ENCODE data around the gene IFRD2. TPM values are rescaled to one million over a fixed set of nuclear protein-coding genes. Genes with fewer than 3 reads are reported as not detected.
A peak's percentile ranks its signal among the peaks of the same experiment; 100 is the strongest.

IFRD2 gene
- total and polyA plus RNA-seq, 5 donors from 2014 or later: 39.9 to 51.9 (median 41.3) TPM

GRCh38 chr3:50337175-50337861, 45.1 kb upstream of the IFRD2 start:
- peaks cover 2% of the 10 kb centered on the region for H3K36me3 ChIP-seq (ENCODE audit: control insufficient read depth, insufficient read depth, low read length)
- no peaks in the 10 kb centered on the region for H3K9me3 ChIP-seq (ENCODE audit: control insufficient read depth in 2 of 2, low read length in 2 of 2)
- H3K9me3 Mint-ChIP-seq: peaks cover 0 to 3% (median 0%) of the 10 kb centered on the region in 7 donors
- H3K27me3 Mint-ChIP-seq: no peaks in the 10 kb centered on the region
- ATAC-seq (ENCODE audit: low read depth in 2 of 2): peak; percentile 77 to 80
- H3K4me1 ChIP-seq (ENCODE audit: control insufficient read depth, insufficient read depth, low read length, poor library complexity, severe bottlenecking): peaks cover 78% of the 10 kb centered on the region
- no peaks in the 10 kb centered on the region for H3K36me3 Mint-ChIP-seq
- peaks cover 20 to 79% (median 48%) of the 10 kb centered on the region in 4 donors for H3K4me1 Mint-ChIP-seq
- H3K4me3 Mint-ChIP-seq: peak overlapping the region; percentile 90 to 97 (median 94)
- DNase-seq: peak; percentile 88 to 99 (median 91)
- peak overlapping the region; percentile 96 for H3K27ac ChIP-seq (ENCODE audit: insufficient read depth, low read length, poor library complexity, severe bottlenecking)
- peak overlapping the region; percentile 93 to 98 (median 98) for H3K27ac Mint-ChIP-seq
- peak overlapping the region; percentile 92 for H3K4me3 ChIP-seq (ENCODE audit: low read depth, low read length)
- no peaks in the 10 kb centered on the region for H3K27me3 ChIP-seq (ENCODE audit: control insufficient read depth, insufficient read depth, low read length)

- peaks cover 8% of the 10 kb centered on the region for H3K36me3 ChIP-seq (ENCODE audit: control insufficient read depth, insufficient read depth, low read length)
- H3K4me1 ChIP-seq (ENCODE audit: control insufficient read depth, insufficient read depth, low read length, poor library complexity, severe bottlenecking): peaks cover 75% of the 10 kb centered on the region
- no peaks in the 10 kb centered on the region for H3K27me3 ChIP-seq (ENCODE audit: control insufficient read depth, insufficient read depth, low read length)
- H3K27ac ChIP-seq (ENCODE audit: insufficient read depth, low read length, poor library complexity, severe bottlenecking): peak overlapping the region; percentile 96
- Mint-ChIP-seq H3K9me3 (peaks cover 0 to 3% (median 0%) of the 10 kb centered on the region in 7 donors), H3K27ac (peak overlapping the region; percentile 93 to 95 (median 93)), H3K36me3 (no peaks in the 10 kb centered on the region), H3K4me1 (peaks cover 20 to 81% (median 48%) of the 10 kb centered on the region in 4 donors), H3K27me3 (no peaks in the 10 kb centered on the region), H3K4me3 (peak overlapping the region; percentile 90 to 97 (median 94))
- DNase-seq (no peak), ATAC-seq (ENCODE audit: low read depth in 2 of 2) (peak; percentile 30 to 38)
- H3K4me3 ChIP-seq (ENCODE audit: low read depth, low read length): peak overlapping the region; percentile 92
- no peaks in the 10 kb centered on the region for H3K9me3 ChIP-seq (ENCODE audit: control insufficient read depth in 2 of 2, low read length in 2 of 2)
Observed at GRCh38 chr3:50336452-50337174, 44.4 kb upstream of the IFRD2 start.

- Histone ChIP-seq H3K27me3 (ENCODE audit: control insufficient read depth, insufficient read depth, low read length) (no peaks in the 10 kb centered on the region), H3K36me3 (ENCODE audit: control insufficient read depth, insufficient read depth, low read length) (peaks cover 29% of the 10 kb centered on the region), H3K9me3 (ENCODE audit: control insufficient read depth in 2 of 2, low read length in 2 of 2) (no peaks in the 10 kb centered on the region), H3K27ac (ENCODE audit: insufficient read depth, low read length, poor library complexity, severe bottlenecking) (peak overlapping the region; percentile 96), H3K4me3 (ENCODE audit: low read depth, low read length) (peak overlapping the region; percentile 34), H3K4me1 (ENCODE audit: control insufficient read depth, insufficient read depth, low read length, poor library complexity, severe bottlenecking) (peaks cover 54% of the 10 kb centered on the region)
- Mint-ChIP-seq H3K4me3 (peak overlapping the region; percentile 69 to 97 (median 87)), H3K36me3 (peaks cover 3% of the 10 kb centered on the region), H3K4me1 (peaks cover 20 to 67% (median 40%) of the 10 kb centered on the region in 4 donors), H3K9me3 (peaks cover 0 to 3% (median 0%) of the 10 kb centered on the region in 7 donors), H3K27ac (peak overlapping the region; percentile 93 to 96 (median 93)), H3K27me3 (no peaks in the 10 kb centered on the region)
- ATAC-seq (ENCODE audit: low read depth in 2 of 2): no peak
- DNase-seq: no peak
Observed at GRCh38 chr3:50334339-50335075, 42.3 kb upstream of the IFRD2 start.

GRCh38 chr3:50333744-50334328, 41.6 kb upstream of the IFRD2 start:
- no peaks in the 10 kb centered on the region for H3K27me3 Mint-ChIP-seq
- Histone ChIP-seq H3K27me3 (ENCODE audit: control insufficient read depth, insufficient read depth, low read length) (no peaks in the 10 kb centered on the region), H3K4me3 (ENCODE audit: low read depth, low read length) (peak overlapping the region; percentile 40), H3K9me3 (ENCODE audit: control insufficient read depth in 2 of 2, low read length in 2 of 2) (no peaks in the 10 kb centered on the region), H3K36me3 (ENCODE audit: control insufficient read depth, insufficient read depth, low read length) (peaks cover 29% of the 10 kb centered on the region), H3K27ac (ENCODE audit: insufficient read depth, low read length, poor library complexity, severe bottlenecking) (peak overlapping the region; percentile 96), H3K4me1 (ENCODE audit: control insufficient read depth, insufficient read depth, low read length, poor library complexity, severe bottlenecking) (peaks cover 47% of the 10 kb centered on the region)
- peaks cover 0 to 3% (median 0%) of the 10 kb centered on the region in 7 donors for H3K9me3 Mint-ChIP-seq
- DNase-seq (no peak), ATAC-seq (ENCODE audit: low read depth in 2 of 2) (no peak)
- H3K36me3 Mint-ChIP-seq: peaks cover 3% of the 10 kb centered on the region
- H3K27ac Mint-ChIP-seq: peak overlapping the region; percentile 93 to 96 (median 93)
- H3K4me3 Mint-ChIP-seq: peak overlapping the region; percentile 69 to 97 (median 87)
- peaks cover 17 to 61% (median 35%) of the 10 kb centered on the region in 4 donors for H3K4me1 Mint-ChIP-seq

- no peak for DNase-seq
- H3K36me3 Mint-ChIP-seq: peaks cover 10% of the 10 kb centered on the region
- no peaks in the 10 kb centered on the region for H3K27me3 ChIP-seq (ENCODE audit: control insufficient read depth, insufficient read depth, low read length)
- H3K9me3 ChIP-seq (ENCODE audit: control insufficient read depth in 2 of 2, low read length in 2 of 2): no peaks in the 10 kb centered on the region
- H3K4me1 Mint-ChIP-seq: peaks cover 10 to 60% (median 24%) of the 10 kb centered on the region in 4 donors
- H3K36me3 ChIP-seq (ENCODE audit: control insufficient read depth, insufficient read depth, low read length): peaks cover 29% of the 10 kb centered on the region
- H3K27me3 Mint-ChIP-seq: no peaks in the 10 kb centered on the region
- H3K27ac ChIP-seq (ENCODE audit: insufficient read depth, low read length, poor library complexity, severe bottlenecking): no peak overlapping the region
- H3K4me3 Mint-ChIP-seq: peak overlapping the region in 2 of 4 donors; percentile 58 to 71
- H3K4me3 ChIP-seq (ENCODE audit: low read depth, low read length): no peak overlapping the region
- H3K27ac Mint-ChIP-seq: peak overlapping the region in 1 of 3 donors; percentile 38
- H3K9me3 Mint-ChIP-seq: no peaks in the 10 kb centered on the region
- H3K4me1 ChIP-seq (ENCODE audit: control insufficient read depth, insufficient read depth, low read length, poor library complexity, severe bottlenecking): peaks cover 44% of the 10 kb centered on the region
- ATAC-seq (ENCODE audit: low read depth in 2 of 2): no peak
Observed at GRCh38 chr3:50331364-50331907, 39.2 kb upstream of the IFRD2 start.

GRCh38 chr3:50330330-50330729, 38.1 kb upstream of the IFRD2 start:
- Mint-ChIP-seq H3K4me3 (peak overlapping the region in 1 of 4 donors; percentile 52), H3K27ac (no peak overlapping the region), H3K9me3 (no peaks in the 10 kb centered on the region), H3K27me3 (no peaks in the 10 kb centered on the region), H3K4me1 (peaks cover 5 to 52% (median 16%) of the 10 kb centered on the region in 4 donors), H3K36me3 (peaks cover 10% of the 10 kb centered on the region)
- Histone ChIP-seq H3K27ac (ENCODE audit: insufficient read depth, low read length, poor library complexity, severe bottlenecking) (no peak overlapping the region), H3K36me3 (ENCODE audit: control insufficient read depth, insufficient read depth, low read length) (peaks cover 38% of the 10 kb centered on the region), H3K4me1 (ENCODE audit: control insufficient read depth, insufficient read depth, low read length, poor library complexity, severe bottlenecking) (peaks cover 33% of the 10 kb centered on the region), H3K27me3 (ENCODE audit: control insufficient read depth, insufficient read depth, low read length) (no peaks in the 10 kb centered on the region), H3K9me3 (ENCODE audit: control insufficient read depth in 2 of 2, low read length in 2 of 2) (no peaks in the 10 kb centered on the region), H3K4me3 (ENCODE audit: low read depth, low read length) (no peak overlapping the region)
- ATAC-seq (ENCODE audit: low read depth in 2 of 2) (no peak), DNase-seq (no peak)

Measured in CD4-positive, CD25-positive, alpha-beta regulatory T cell (primary cell).